ENCODE data around the gene USP48.
"Not testable (repeated sequence)": the region's sequence is repeated elsewhere in the genome, so short reads cannot be mapped to it uniquely, and the experiment has no call there.

Gene USP48

DNA sequence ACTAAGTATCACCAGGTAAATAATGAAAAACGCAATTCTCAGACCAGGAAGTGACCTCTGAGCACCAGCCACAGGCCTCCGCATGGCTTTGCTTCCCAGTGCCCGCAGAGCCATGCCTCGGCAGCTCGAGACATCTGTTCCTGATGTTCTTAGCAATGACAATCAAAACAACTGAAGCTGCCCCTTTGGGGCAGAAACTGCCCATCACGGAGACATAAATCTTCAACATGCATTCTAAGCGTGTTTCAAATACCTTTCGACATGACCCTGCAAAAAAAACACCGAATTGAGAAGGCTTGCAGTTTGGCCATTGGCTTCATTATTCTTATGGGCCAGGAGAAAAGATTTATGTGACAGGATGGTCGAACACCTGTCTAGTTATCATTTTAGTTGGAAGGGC, 108.0 kb downstream of the USP48 start:
- Histone ChIP-seq H3K4me3 (ENCODE audit: low read depth, low read length) (no peak overlapping the region), H3K9me3 (ENCODE audit: control insufficient read depth, insufficient read depth, low read depth, low read length) (no peaks in the 10 kb centered on the region), H3K36me3 (ENCODE audit: control insufficient read depth in 2 of 2, insufficient read depth in 1 of 2, low read length in 2 of 2) (peaks cover 0 to 28% of the 10 kb centered on the region in 2 experiments; a peak in 1 of 3 replicates), H3K4me1 (ENCODE audit: control insufficient read depth, insufficient read depth, low read length) (no peaks in the 10 kb centered on the region), H3K27ac (ENCODE audit: extremely low read depth, low read depth, low read length) (no peak overlapping the region)
- CTCF ChIA-PET = interaction anchor here (0.7 kb wide), 1 partner anchor 473 kb away, joined by 4 read pairs; no protein-coding TSS in a partner anchor
- TF ChIP-seq ZNF677 (tag by site-specific recombination; IDR thresholded peaks at IDR 0.05) = no peak
- no peak for TF ChIP-seq ZNF169 (tag by site-specific recombination; IDR thresholded peaks at IDR 0.05)
- TF ChIP-seq SCRT1 (tag by site-specific recombination; IDR thresholded peaks at IDR 0.05; ENCODE audit: borderline replicate concordance) = no peak
- TF ChIP-seq ZNF214 (tag by site-specific recombination; IDR thresholded peaks at IDR 0.05; ENCODE audit: borderline replicate concordance) = no peak
- POLR2A ChIA-PET = no interaction called here

DNA sequence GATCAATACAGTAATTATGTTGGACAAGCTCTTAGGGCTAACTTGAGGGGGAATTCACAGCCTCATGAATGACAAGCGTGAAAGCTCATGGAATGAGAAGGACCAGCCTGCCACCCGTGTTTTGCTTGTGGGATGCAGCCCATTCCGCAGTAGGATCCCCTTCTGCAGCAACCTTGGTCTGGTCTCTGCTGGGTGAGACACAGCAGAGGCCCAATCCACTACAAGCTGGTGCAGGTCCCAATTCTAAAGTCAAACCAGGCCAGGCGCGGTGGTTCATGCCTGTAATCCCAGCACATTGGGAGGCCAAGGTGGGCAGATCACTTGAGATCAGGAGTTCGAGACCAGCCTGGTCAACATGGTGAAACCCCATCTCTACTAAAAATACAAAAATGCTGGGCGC, 109.1 kb downstream of the USP48 start:
- H3K36me3 ChIP-seq (ENCODE audit: control insufficient read depth in 2 of 2, insufficient read depth in 1 of 2, low read length in 2 of 2) = peaks cover 0 to 17% of the 10 kb centered on the region in 2 experiments; a peak in 1 of 3 replicates
- ChIA-PET POLR2A (interaction anchor here (0.6 kb wide), 1 partner anchor 91 kb away, joined by 8 read pairs; no protein-coding TSS in a partner anchor), CTCF (interaction anchor here (1.0 kb wide), 2 partner anchors 9 to 15 kb away, joined by 3 to 5 read pairs; no protein-coding TSS in a partner anchor)
- not testable (repeated sequence) for H3K27ac ChIP-seq (ENCODE audit: extremely low read depth, low read depth, low read length); H3K9me3 ChIP-seq (ENCODE audit: control insufficient read depth, insufficient read depth, low read depth, low read length); H3K4me3 ChIP-seq (ENCODE audit: low read depth, low read length); H3K4me1 ChIP-seq (ENCODE audit: control insufficient read depth, insufficient read depth, low read length)

DNA sequence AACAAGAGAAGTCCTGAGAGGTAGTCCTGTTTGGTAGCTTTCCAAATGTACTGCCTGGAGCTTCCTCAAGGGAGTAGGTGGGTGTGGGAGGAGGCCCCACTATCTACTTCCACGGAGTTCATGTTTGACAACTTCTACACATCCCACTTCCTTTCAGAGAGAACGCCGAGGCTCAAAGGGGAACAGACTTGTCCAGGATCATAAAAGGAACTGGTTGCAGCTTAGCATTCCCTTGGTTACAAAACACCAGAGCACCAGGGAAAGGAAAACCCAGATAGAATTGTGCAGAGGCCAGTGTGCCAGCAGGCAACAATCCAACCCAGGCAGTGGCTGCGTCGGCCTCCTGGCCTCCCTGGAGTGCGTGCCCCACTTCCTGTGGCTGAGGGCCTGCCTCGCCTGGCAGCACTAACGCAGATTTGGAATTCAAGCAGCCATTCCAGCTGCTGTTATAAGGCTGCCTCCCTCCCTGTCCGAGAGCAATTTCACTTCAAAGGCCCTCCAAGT, 109.6 kb downstream of the USP48 start:
- Histone ChIP-seq H3K9me3 (ENCODE audit: control insufficient read depth, insufficient read depth, low read depth, low read length) (no peaks in the 10 kb centered on the region), H3K27ac (ENCODE audit: extremely low read depth, low read depth, low read length) (no peak overlapping the region), H3K36me3 (ENCODE audit: control insufficient read depth in 2 of 2, insufficient read depth in 1 of 2, low read length in 2 of 2) (peaks cover 0 to 11% of the 10 kb centered on the region in 2 experiments; a peak in 1 of 3 replicates), H3K4me1 (ENCODE audit: control insufficient read depth, insufficient read depth, low read length) (no peaks in the 10 kb centered on the region), H3K4me3 (ENCODE audit: low read depth, low read length) (no peak overlapping the region)
- CTCF ChIA-PET = interaction anchor here (0.6 to 1.0 kb wide), 3 partner anchors 10 to 275 kb away, joined by 3 to 5 read pairs (median 3); no protein-coding TSS in a partner anchor
- POLR2A ChIA-PET = interaction anchor here (0.6 kb wide), 1 partner anchor 92 kb away, joined by 8 read pairs; no protein-coding TSS in a partner anchor
- TF ChIP-seq, protein P1, sequence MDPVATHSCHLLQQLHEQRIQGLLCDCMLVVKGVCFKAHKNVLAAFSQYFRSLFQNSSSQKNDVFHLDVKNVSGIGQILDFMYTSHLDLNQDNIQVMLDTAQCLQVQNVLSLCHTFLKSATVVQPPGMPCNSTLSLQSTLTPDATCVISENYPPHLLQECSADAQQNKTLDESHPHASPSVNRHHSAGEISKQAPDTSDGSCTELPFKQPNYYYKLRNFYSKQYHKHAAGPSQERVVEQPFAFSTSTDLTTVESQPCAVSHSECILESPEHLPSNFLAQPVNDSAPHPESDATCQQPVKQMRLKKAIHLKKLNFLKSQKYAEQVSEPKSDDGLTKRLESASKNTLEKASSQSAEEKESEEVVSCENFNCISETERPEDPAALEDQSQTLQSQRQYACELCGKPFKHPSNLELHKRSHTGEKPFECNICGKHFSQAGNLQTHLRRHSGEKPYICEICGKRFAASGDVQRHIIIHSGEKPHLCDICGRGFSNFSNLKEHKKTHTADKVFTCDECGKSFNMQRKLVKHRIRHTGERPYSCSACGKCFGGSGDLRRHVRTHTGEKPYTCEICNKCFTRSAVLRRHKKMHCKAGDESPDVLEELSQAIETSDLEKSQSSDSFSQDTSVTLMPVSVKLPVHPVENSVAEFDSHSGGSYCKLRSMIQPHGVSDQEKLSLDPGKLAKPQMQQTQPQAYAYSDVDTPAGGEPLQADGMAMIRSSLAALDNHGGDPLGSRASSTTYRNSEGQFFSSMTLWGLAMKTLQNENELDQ (tag by site-specific recombination; IDR thresholded peaks at IDR 0.05; ENCODE audit: low read depth) = no peak
- TF ChIP-seq, protein P2, sequence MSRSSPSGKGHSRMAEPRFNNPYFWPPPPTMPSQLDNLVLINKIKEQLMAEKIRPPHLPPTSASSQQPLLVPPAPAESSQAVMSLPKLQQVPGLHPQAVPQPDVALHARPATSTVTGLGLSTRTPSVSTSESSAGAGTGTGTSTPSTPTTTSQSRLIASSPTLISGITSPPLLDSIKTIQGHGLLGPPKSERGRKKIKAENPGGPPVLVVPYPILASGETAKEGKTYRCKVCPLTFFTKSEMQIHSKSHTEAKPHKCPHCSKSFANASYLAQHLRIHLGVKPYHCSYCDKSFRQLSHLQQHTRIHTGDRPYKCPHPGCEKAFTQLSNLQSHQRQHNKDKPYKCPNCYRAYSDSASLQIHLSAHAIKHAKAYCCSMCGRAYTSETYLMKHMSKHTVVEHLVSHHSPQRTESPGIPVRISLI (tag by site-specific recombination; IDR thresholded peaks at IDR 0.05) = 0 out of 2 replicates have a peak, but pooled peaks have one; percentile 21
- TF ChIP-seq EGR2 (tag by site-specific recombination; IDR thresholded peaks at IDR 0.05; ENCODE audit: low read depth) = peak; percentile 88
- TF ChIP-seq, protein P3, sequence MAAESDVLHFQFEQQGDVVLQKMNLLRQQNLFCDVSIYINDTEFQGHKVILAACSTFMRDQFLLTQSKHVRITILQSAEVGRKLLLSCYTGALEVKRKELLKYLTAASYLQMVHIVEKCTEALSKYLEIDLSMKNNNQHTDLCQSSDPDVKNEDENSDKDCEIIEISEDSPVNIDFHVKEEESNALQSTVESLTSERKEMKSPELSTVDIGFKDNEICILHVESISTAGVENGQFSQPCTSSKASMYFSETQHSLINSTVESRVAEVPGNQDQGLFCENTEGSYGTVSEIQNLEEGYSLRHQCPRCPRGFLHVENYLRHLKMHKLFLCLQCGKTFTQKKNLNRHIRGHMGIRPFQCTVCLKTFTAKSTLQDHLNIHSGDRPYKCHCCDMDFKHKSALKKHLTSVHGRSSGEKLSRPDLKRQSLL (tag by site-specific recombination; IDR thresholded peaks at IDR 0.05) = no peak
- no peak for TF ChIP-seq ZNF558 (tag by site-specific recombination; IDR thresholded peaks at IDR 0.05)
- TF ChIP-seq ZNF16 (tag by site-specific recombination; IDR thresholded peaks at IDR 0.05; ENCODE audit: low read depth) = no peak
- TF ChIP-seq ZNF677 (tag by site-specific recombination; IDR thresholded peaks at IDR 0.05) = no peak
- peak; percentile 94 for TF ChIP-seq ZFHX2 (tag by site-specific recombination; conservative IDR thresholded peaks at IDR 0.05)
- TF ChIP-seq ZNF600 (tag by site-specific recombination; IDR thresholded peaks at IDR 0.05) = peak; percentile 48; the same call in 1 of the 2 replicates
- TF ChIP-seq ZNF341 (tag by site-specific recombination; IDR thresholded peaks at IDR 0.05; ENCODE audit: low read depth) = peak; percentile 52
